Left ventricle myocardium inferior (tissue), 1 donor: ENCODE data around the gene MRPS18B. TPM values are rescaled to one million over a fixed set of nuclear protein-coding genes. Genes with fewer than 3 reads are reported as not detected.

Experiments used
- DNase-seq: peaks from one replicate; pipeline ENCODE4 v3.0.0-alpha.2; 2020
- H3K27ac ChIP-seq: fragments of 200-600 bp; replicated peaks from 2 replicates; pipeline ENCODE4 v1.8.0; 2021
- H3K27me3 ChIP-seq: fragments of 200-600 bp; 2 replicates; pipeline ENCODE4 v1.8.0; 2021; ENCODE audit warnings: low read depth
- H3K36me3 ChIP-seq: fragments of 200-600 bp; 2 replicates; pipeline ENCODE4 v1.8.0; 2021
- H3K4me1 ChIP-seq: fragments of 200-600 bp; 2 replicates; pipeline ENCODE4 v1.8.0; 2021
- H3K4me3 ChIP-seq: fragments of 200-600 bp; 2 replicates; pipeline ENCODE4 v1.8.0; 2021; ENCODE audit warnings: mild to moderate bottlenecking, moderate library complexity
- H3K9me3 ChIP-seq: fragments of 200-600 bp; replicated peaks from 2 replicates; pipeline ENCODE4 v1.8.0; 2021
- CTCF ChIP-seq: fragments of 200-600 bp; IDR thresholded peaks from 2 replicates; pipeline ENCODE4 v1.8.0; 2021; ENCODE audit warnings: antibody characterized with exemption, mild to moderate bottlenecking, borderline replicate concordance
- intact Hi-C: fragments of 100-400 bp; cut with micrococcal nuclease; formaldehyde crosslinking; loops from one replicate; pipeline ENCODE4 v1.11.0; 2022
- total RNA-seq: library from RNA; stranded (reverse); fragmentation: NEBNext Ultra II Directional; extraction: Animal tissue kit (Norgen Biotek cat#: 25700); gene quantifications from one replicate; pipeline ENCODE4 v1.2.1, GENCODE V29; 2021
- donor health status: DM: no; HTN: yes; CAD: no; lungs with severe emphysema.

The MRPS18B gene
- total RNA-seq, 1 donor from 2014 or later = 119 TPM

GRCh38 chr6:30644769-30645168 lies 27.1 kb downstream of the MRPS18B start:
- no peak for TF ChIP-seq CTCF
- no peak for DNase-seq
- no peaks in the 10 kb centered on the region for H3K27me3 ChIP-seq
- intact Hi-C loops = no loop called here
- peaks cover 34% of the 10 kb centered on the region for H3K4me1 ChIP-seq
- H3K9me3 ChIP-seq = no peaks in the 10 kb centered on the region
- no peak overlapping the region for H3K27ac ChIP-seq
- no peak overlapping the region for H3K4me3 ChIP-seq
- peaks cover 26% of the 10 kb centered on the region for H3K36me3 ChIP-seq

- peaks cover 31% of the 10 kb centered on the region for H3K36me3 ChIP-seq
- no peaks in the 10 kb centered on the region for H3K27me3 ChIP-seq
- peak overlapping the region; percentile 99 for H3K4me3 ChIP-seq
- TF ChIP-seq CTCF = no peak
- no peak overlapping the region for H3K27ac ChIP-seq
- DNase-seq = no peak
- intact Hi-C loops = no loop called here
- no peaks in the 10 kb centered on the region for H3K9me3 ChIP-seq
- H3K4me1 ChIP-seq = peaks cover 34% of the 10 kb centered on the region
Observed at GRCh38 chr6:30645989-30646388, 28.3 kb downstream of the MRPS18B start.

GRCh38 chr6:30646450-30647241 lies 29.0 kb downstream of the MRPS18B start, which contains the start of gene C6orf136:
Gene C6orf136, plus strand, starts transcription at chr6:30647133. Its CDS starts 99 bp downstream, at chr6:30647232.
- H3K27me3 ChIP-seq = no peaks in the 10 kb centered on the region
- no peak for TF ChIP-seq CTCF
- intact Hi-C loops = no loop called here
- peaks cover 34% of the 10 kb centered on the region for H3K4me1 ChIP-seq
- H3K36me3 ChIP-seq = peaks cover 37% of the 10 kb centered on the region
- no peaks in the 10 kb centered on the region for H3K9me3 ChIP-seq
- peak within 1 kb of the TSS; percentile 99 for H3K27ac ChIP-seq
- peak within 1 kb of the TSS; percentile 99 for H3K4me3 ChIP-seq
- peak; percentile 95 for DNase-seq

GRCh38 chr6:30647242-30648116 lies 29.8 kb downstream of the MRPS18B start:
- peak overlapping the region; percentile 99 for H3K27ac ChIP-seq
- intact Hi-C loops = no loop called here
- H3K4me1 ChIP-seq = peaks cover 34% of the 10 kb centered on the region
- peak; percentile 67 for DNase-seq
- peak overlapping the region; percentile 99 for H3K4me3 ChIP-seq
- no peaks in the 10 kb centered on the region for H3K27me3 ChIP-seq
- TF ChIP-seq CTCF = no peak
- H3K9me3 ChIP-seq = no peaks in the 10 kb centered on the region
- peaks cover 39% of the 10 kb centered on the region for H3K36me3 ChIP-seq

GRCh38 chr6:30651143-30651542 lies 33.5 kb downstream of the MRPS18B start:
- peaks cover 68% of the 10 kb centered on the region for H3K36me3 ChIP-seq
- no peak for DNase-seq
- no peak for TF ChIP-seq CTCF

More at GRCh38 chr6:30651143-30651542, 33.5 kb downstream of the MRPS18B start:
- Histone ChIP-seq H3K4me1 (peaks cover 28% of the 10 kb centered on the region), H3K27ac (no peak overlapping the region), H3K27me3 (no peaks in the 10 kb centered on the region), H3K4me3 (no peak overlapping the region), H3K9me3 (no peaks in the 10 kb centered on the region)
- intact Hi-C loops = no loop called here
